ENCODE measurements around the gene COL17A1. TPM values are rescaled to one million over a fixed set of nuclear protein-coding genes. Genes with fewer than 3 reads are reported as not detected.

COL17A1 gene
- total RNA-seq, 1 donor from 2014 or later, result not detected

- no peak for DNase-seq (ENCODE audit: low spot score)
- H3K9me3 Mint-ChIP-seq (ENCODE audit: low read depth), result no peaks in the 10 kb centered on the region
- peaks cover 45% of the 10 kb centered on the region for H3K36me3 Mint-ChIP-seq (ENCODE audit: low read depth)
- no peak overlapping the region for H3K27ac Mint-ChIP-seq (ENCODE audit: unreplicated experiment)
- H3K27me3 Mint-ChIP-seq (ENCODE audit: low read depth), result no peaks in the 10 kb centered on the region
- H3K4me1 Mint-ChIP-seq (ENCODE audit: low read depth), result peaks cover 3% of the 10 kb centered on the region
- TF ChIP-seq CTCF (IDR thresholded peaks at IDR 0.05), result no peak
- H3K4me3 Mint-ChIP-seq (ENCODE audit: unreplicated experiment), result no peak overlapping the region
Measured at GRCh38 chr10:104022026-104022425, 63.7 kb downstream of the COL17A1 start.

- Mint-ChIP-seq H3K4me1 (ENCODE audit: low read depth) (no peaks in the 10 kb centered on the region), H3K4me3 (ENCODE audit: unreplicated experiment) (no peak overlapping the region)
Measured at GRCh38 chr10:104021246-104021645, 64.4 kb downstream of the COL17A1 start.

GRCh38 chr10:104020020-104020419 lies 65.7 kb downstream of the COL17A1 start:
- Mint-ChIP-seq H3K4me3 (ENCODE audit: unreplicated experiment) (no peak overlapping the region), H3K36me3 (ENCODE audit: low read depth) (peaks cover 47% of the 10 kb centered on the region), H3K4me1 (ENCODE audit: low read depth) (no peaks in the 10 kb centered on the region), H3K27me3 (ENCODE audit: low read depth) (no peaks in the 10 kb centered on the region), H3K27ac (ENCODE audit: unreplicated experiment) (no peak overlapping the region), H3K9me3 (ENCODE audit: low read depth) (no peaks in the 10 kb centered on the region)
- no peak for TF ChIP-seq CTCF (IDR thresholded peaks at IDR 0.05)
- DNase-seq (ENCODE audit: low spot score), result no peak

More at GRCh38 chr10:104021246-104021645, 64.4 kb downstream of the COL17A1 start:
- no peak for DNase-seq (ENCODE audit: low spot score)
- Mint-ChIP-seq H3K27ac (ENCODE audit: unreplicated experiment) (no peak overlapping the region), H3K9me3 (ENCODE audit: low read depth) (no peaks in the 10 kb centered on the region), H3K27me3 (ENCODE audit: low read depth) (no peaks in the 10 kb centered on the region), H3K36me3 (ENCODE audit: low read depth) (peaks cover 47% of the 10 kb centered on the region)
- TF ChIP-seq CTCF (IDR thresholded peaks at IDR 0.05), result no peak

- no peak for TF ChIP-seq CTCF (IDR thresholded peaks at IDR 0.05)
- DNase-seq (ENCODE audit: low spot score), result no peak
- peaks cover 35% of the 10 kb centered on the region for H3K36me3 Mint-ChIP-seq (ENCODE audit: low read depth)
- no peak overlapping the region for H3K27ac Mint-ChIP-seq (ENCODE audit: unreplicated experiment)
- H3K4me3 Mint-ChIP-seq (ENCODE audit: unreplicated experiment), result no peak overlapping the region
- H3K27me3 Mint-ChIP-seq (ENCODE audit: low read depth), result no peaks in the 10 kb centered on the region
- H3K4me1 Mint-ChIP-seq (ENCODE audit: low read depth), result no peaks in the 10 kb centered on the region
- H3K9me3 Mint-ChIP-seq (ENCODE audit: low read depth), result no peaks in the 10 kb centered on the region
Measured at GRCh38 chr10:104018471-104018870, 67.2 kb downstream of the COL17A1 start.

- Mint-ChIP-seq H3K36me3 (ENCODE audit: low read depth) (peaks cover 23% of the 10 kb centered on the region), H3K4me3 (ENCODE audit: unreplicated experiment) (no peak overlapping the region), H3K9me3 (ENCODE audit: low read depth) (no peaks in the 10 kb centered on the region), H3K27me3 (ENCODE audit: low read depth) (no peaks in the 10 kb centered on the region), H3K27ac (ENCODE audit: unreplicated experiment) (no peak overlapping the region), H3K4me1 (ENCODE audit: low read depth) (no peaks in the 10 kb centered on the region)
- no peak for DNase-seq (ENCODE audit: low spot score)
- no peak for TF ChIP-seq CTCF (IDR thresholded peaks at IDR 0.05)
Measured at GRCh38 chr10:104016661-104017060, 69.0 kb downstream of the COL17A1 start.
